NCI-H1105 (cell line): Measurements from ENCODE around the gene PLEKHA1.

Source experiments
- DNase-seq: peaks from one replicate; lab custom pipeline; 2025; lab: John Stamatoyannopoulos, UW

PLEKHA1 gene

GRCh38 chr10:122480146-122480833 is 105.8 kb downstream of the PLEKHA1 start:
- no peak for DNase-seq

GRCh38 chr10:122481296-122482056 is 107.0 kb downstream of the PLEKHA1 start:
- DNase-seq = no peak
